CMK (cell line): ENCODE results near the gene STIL.
"Not testable (repeated sequence)": the region's sequence is repeated elsewhere in the genome, so short reads cannot be mapped to it uniquely, and the experiment has no call there.

Experiments used
- DNase-seq: peaks from one replicate; pipeline ENCODE4 v3.0.0-alpha.2; 2010; ENCODE audit warnings: low read depth

The STIL gene

GRCh38 chr1:47319968-47320367 lies 6.0 kb upstream of the STIL start:
- not testable (repeated sequence) for DNase-seq

GRCh38 chr1:47317841-47318240 lies 3.9 kb upstream of the STIL start:
- DNase-seq = no peak

- DNase-seq = no peak
Observed at GRCh38 chr1:47309427-47309826, 4.5 kb downstream of the STIL start.

- no peak for DNase-seq
Observed at GRCh38 chr1:47302472-47302871, 11.5 kb downstream of the STIL start.

- no peak for DNase-seq
Observed at GRCh38 chr1:47298025-47298699, 15.8 kb downstream of the STIL start.

- no peak for DNase-seq
Observed at GRCh38 chr1:47295579-47295978, 18.4 kb downstream of the STIL start.

- DNase-seq = not testable (repeated sequence)
Observed at GRCh38 chr1:47294863-47295262, 19.1 kb downstream of the STIL start.

- not testable (repeated sequence) for DNase-seq
Observed at GRCh38 chr1:47288116-47288515, 25.8 kb downstream of the STIL start.

GRCh38 chr1:47280142-47280541 lies 33.8 kb downstream of the STIL start:
- DNase-seq = no peak

GRCh38 chr1:47276850-47277249 lies 37.1 kb downstream of the STIL start:
- no peak for DNase-seq

GRCh38 chr1:47275811-47276210 lies 38.1 kb downstream of the STIL start:
- not testable (repeated sequence) for DNase-seq

- not testable (repeated sequence) for DNase-seq
Observed at GRCh38 chr1:47265529-47265928, 48.4 kb downstream of the STIL start.

GRCh38 chr1:47262787-47263413 lies 51.0 kb downstream of the STIL start:
- DNase-seq = peak; percentile 48

GRCh38 chr1:47257224-47257623 lies 56.7 kb downstream of the STIL start:
- DNase-seq = no peak

GRCh38 chr1:47252795-47253194 lies 61.2 kb downstream of the STIL start:
- no peak for DNase-seq

- no peak for DNase-seq
Observed at GRCh38 chr1:47252369-47252768, 61.6 kb downstream of the STIL start.

GRCh38 chr1:47249755-47250154 lies 64.2 kb downstream of the STIL start:
- DNase-seq = no peak

GRCh38 chr1:47244339-47244862 lies 69.5 kb downstream of the STIL start:
- no peak for DNase-seq

- DNase-seq = no peak
Observed at GRCh38 chr1:47243910-47244309, 70.0 kb downstream of the STIL start.

- no peak for DNase-seq
Observed at GRCh38 chr1:47241114-47242113, 72.5 kb downstream of the STIL start.

GRCh38 chr1:47238935-47239592 lies 74.9 kb downstream of the STIL start:
- DNase-seq = no peak

GRCh38 chr1:47235806-47236205 lies 78.1 kb downstream of the STIL start:
- DNase-seq = no peak
